OCI-LY1 (cell line): ENCODE measurements around the gene SCNN1G.

Experiments
- H2AFZ ChIP-seq: fragments of 200-600 bp; sonication (generic), shearing (Covaris generic); 2 replicates; pipeline ENCODE4 v1.6.0; 2014; ENCODE audit warnings: antibody characterized with exemption, mild to moderate bottlenecking, low read length
- H3F3A ChIP-seq: fragments of 200-600 bp; sonication (generic), shearing (Covaris generic); 2 replicates; pipeline ENCODE4 v1.6.0; 2014; ENCODE audit warnings: mild to moderate bottlenecking, antibody characterized with exemption, low read length, moderate library complexity; ENCODE audit not compliant: insufficient read depth
- H3K27ac ChIP-seq: fragments of 200-600 bp; sonication (generic); 2 replicates; pipeline ENCODE4 v1.5.1; 2014; ENCODE audit warnings: low read length, mixed run types, mild to moderate bottlenecking, low read depth; ENCODE audit not compliant: poor library complexity, severe bottlenecking
- H3K27me3 ChIP-seq: fragments of 200-600 bp; sonication (generic); 2 replicates; pipeline ENCODE4 v1.6.0; 2014; ENCODE audit warnings: antibody characterized with exemption, mild to moderate bottlenecking, low read length, moderate library complexity; ENCODE audit not compliant: insufficient read depth
- H3K36me3 ChIP-seq: fragments of 200-600 bp; sonication (generic); 2 replicates; pipeline ENCODE4 v1.6.1; 2014; ENCODE audit warnings: mild to moderate bottlenecking, antibody characterized with exemption, low read length, moderate library complexity, mixed read lengths; ENCODE audit not compliant: insufficient read depth
- H3K4me1 ChIP-seq: fragments of 200-600 bp; sonication (generic); 2 replicates; pipeline ENCODE4 v1.5.1; 2014; ENCODE audit warnings: mild to moderate bottlenecking, low read length, moderate library complexity; ENCODE audit not compliant: insufficient read depth, severe bottlenecking
- H3K4me2 ChIP-seq: fragments of 200-600 bp; sonication (generic), shearing (Covaris generic); 2 replicates; pipeline ENCODE4 v1.6.1; 2014; ENCODE audit warnings: low read length
- H3K4me3 ChIP-seq: fragments of 200-600 bp; sonication (generic); 2 replicates; pipeline ENCODE4 v1.5.1; 2014; ENCODE audit warnings: low read length, low read depth, mild to moderate bottlenecking, mixed read lengths; ENCODE audit not compliant: poor library complexity, severe bottlenecking
- H3K79me2 ChIP-seq: fragments of 200-600 bp; shearing (Covaris generic); 2 replicates; pipeline ENCODE4 v1.6.1; 2016; ENCODE audit warnings: mixed run types, low read length, mixed read lengths; ENCODE audit not compliant: insufficient read depth
- H3K9ac ChIP-seq: fragments of 200-600 bp; sonication (generic), shearing (Covaris generic); 2 replicates; pipeline ENCODE4 v1.6.1; 2014; ENCODE audit warnings: mild to moderate bottlenecking, low read length, mixed read lengths
- H3K9me2 ChIP-seq: fragments of 200-600 bp; sonication (generic), shearing (Covaris generic); 2 replicates; pipeline ENCODE4 v1.6.1; 2014; ENCODE audit warnings: low read depth, mild to moderate bottlenecking, low read length, mixed read lengths
- H3K9me3 ChIP-seq: fragments of 200-600 bp; shearing (Covaris generic); 2 replicates; pipeline ENCODE4 v1.6.1; 2014; ENCODE audit warnings: low read length, mixed read lengths
- H4K20me1 ChIP-seq: fragments of 200-600 bp; sonication (generic), shearing (Covaris generic); 2 replicates; pipeline ENCODE4 v1.6.0; 2016; ENCODE audit warnings: mild to moderate bottlenecking, low read length; ENCODE audit not compliant: insufficient read depth
- EZH2 ChIP-seq: fragments of 200-600 bp; sonication (generic), shearing (Covaris generic); IDR thresholded peaks from 2 replicates; pipeline ENCODE4 v1.8.0; 2017; ENCODE audit warnings: borderline replicate concordance, mixed run types, mild to moderate bottlenecking, antibody characterized with exemption, low read length, moderate library complexity, mixed read lengths
- TF ChIP-seq, protein P1 (sequence below): fragments of 200-600 bp; sonication (generic), shearing (Covaris generic); IDR thresholded peaks from 2 replicates; pipeline ENCODE4 v1.5.1; 2017; ENCODE audit warnings: mild to moderate bottlenecking, antibody characterized with exemption, low read length, moderate library complexity, mixed read lengths

The SCNN1G gene

GRCh38 chr16:23141033-23141432, 41.5 kb upstream of the SCNN1G start:
- Histone ChIP-seq H3K9ac (no peak overlapping the region), H3K27me3 (no peaks in the 10 kb centered on the region), H4K20me1 (no peaks in the 10 kb centered on the region), H3K4me1 (no peaks in the 10 kb centered on the region), H3K4me2 (no peak overlapping the region), H3F3A (no peaks in the 10 kb centered on the region), H2AFZ (no peak overlapping the region), H3K9me3 (peaks cover 15% of the 10 kb centered on the region; the same call in 1 of the 2 replicates), H3K4me3 (no peak overlapping the region), H3K36me3 (no peaks in the 10 kb centered on the region), H3K9me2 (no peaks in the 10 kb centered on the region), H3K79me2 (no peaks in the 10 kb centered on the region), H3K27ac (no peak overlapping the region)
- no peak for TF ChIP-seq EZH2
- TF ChIP-seq, protein P1, sequence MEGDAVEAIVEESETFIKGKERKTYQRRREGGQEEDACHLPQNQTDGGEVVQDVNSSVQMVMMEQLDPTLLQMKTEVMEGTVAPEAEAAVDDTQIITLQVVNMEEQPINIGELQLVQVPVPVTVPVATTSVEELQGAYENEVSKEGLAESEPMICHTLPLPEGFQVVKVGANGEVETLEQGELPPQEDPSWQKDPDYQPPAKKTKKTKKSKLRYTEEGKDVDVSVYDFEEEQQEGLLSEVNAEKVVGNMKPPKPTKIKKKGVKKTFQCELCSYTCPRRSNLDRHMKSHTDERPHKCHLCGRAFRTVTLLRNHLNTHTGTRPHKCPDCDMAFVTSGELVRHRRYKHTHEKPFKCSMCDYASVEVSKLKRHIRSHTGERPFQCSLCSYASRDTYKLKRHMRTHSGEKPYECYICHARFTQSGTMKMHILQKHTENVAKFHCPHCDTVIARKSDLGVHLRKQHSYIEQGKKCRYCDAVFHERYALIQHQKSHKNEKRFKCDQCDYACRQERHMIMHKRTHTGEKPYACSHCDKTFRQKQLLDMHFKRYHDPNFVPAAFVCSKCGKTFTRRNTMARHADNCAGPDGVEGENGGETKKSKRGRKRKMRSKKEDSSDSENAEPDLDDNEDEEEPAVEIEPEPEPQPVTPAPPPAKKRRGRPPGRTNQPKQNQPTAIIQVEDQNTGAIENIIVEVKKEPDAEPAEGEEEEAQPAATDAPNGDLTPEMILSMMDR, result no peak

DNA sequence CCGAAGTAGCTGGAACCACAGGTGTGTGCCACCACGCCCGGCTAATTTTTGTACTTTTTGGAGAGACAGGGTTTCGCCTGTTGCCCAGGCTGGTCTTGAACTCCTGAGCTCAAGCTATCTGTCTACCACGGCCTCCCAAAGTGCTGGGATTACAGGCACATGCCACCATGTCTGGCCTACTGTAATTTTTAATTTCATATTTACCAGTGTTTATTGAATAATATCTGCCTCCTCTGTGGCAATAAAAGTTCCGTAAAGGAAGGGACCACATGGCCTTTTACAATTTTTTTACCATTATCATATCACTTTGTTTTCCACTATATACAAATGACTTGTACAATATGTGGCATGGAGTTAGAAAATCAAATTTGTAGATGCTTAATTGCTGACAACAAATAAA, 41.0 kb upstream of the SCNN1G start:
- H3K9ac ChIP-seq, result no peak overlapping the region
- no peak for TF ChIP-seq EZH2
- TF ChIP-seq, protein P1, result no peak
- no peaks in the 10 kb centered on the region for H3F3A ChIP-seq
- H2AFZ ChIP-seq, result no peak overlapping the region
- H3K9me3 ChIP-seq, result peaks cover 15% of the 10 kb centered on the region; the same call in 1 of the 2 replicates
- H4K20me1 ChIP-seq, result no peaks in the 10 kb centered on the region
- H3K4me2 ChIP-seq, result no peak overlapping the region
- H3K4me1 ChIP-seq, result no peaks in the 10 kb centered on the region
- no peaks in the 10 kb centered on the region for H3K9me2 ChIP-seq
- no peak overlapping the region for H3K4me3 ChIP-seq
- no peaks in the 10 kb centered on the region for H3K79me2 ChIP-seq
- no peak overlapping the region for H3K27ac ChIP-seq
- no peaks in the 10 kb centered on the region for H3K36me3 ChIP-seq
- H3K27me3 ChIP-seq, result no peaks in the 10 kb centered on the region

- no peaks in the 10 kb centered on the region for H3F3A ChIP-seq
- TF ChIP-seq, protein P1, result no peak
- TF ChIP-seq EZH2, result no peak
- no peaks in the 10 kb centered on the region for H3K36me3 ChIP-seq
- H4K20me1 ChIP-seq, result no peaks in the 10 kb centered on the region
- H3K79me2 ChIP-seq, result no peaks in the 10 kb centered on the region
- no peaks in the 10 kb centered on the region for H3K9me2 ChIP-seq
- H3K27me3 ChIP-seq, result no peaks in the 10 kb centered on the region
- no peak overlapping the region for H3K9ac ChIP-seq
- no peak overlapping the region for H3K4me2 ChIP-seq
- H3K4me3 ChIP-seq, result no peak overlapping the region
- H2AFZ ChIP-seq, result no peak overlapping the region
- peaks cover 12% of the 10 kb centered on the region; the same call in 1 of the 2 replicates for H3K9me3 ChIP-seq
- H3K4me1 ChIP-seq, result peaks cover under 1% of the 10 kb centered on the region
- H3K27ac ChIP-seq, result no peak overlapping the region
These were observed 40.4 kb upstream of the SCNN1G start for GRCh38 chr16:23141959-23142740.
